ENCODE data around the gene GGN. TPM values are rescaled to one million over a fixed set of nuclear protein-coding genes. Genes with fewer than 3 reads are reported as not detected.
A peak's percentile ranks its signal among the peaks of the same experiment; 100 is the strongest.

GGN gene
- polyA plus RNA-seq, 1 donor (not counting 4 experiments of a cell fraction or from before 2014, with no cell fraction given): not detected

DNA sequence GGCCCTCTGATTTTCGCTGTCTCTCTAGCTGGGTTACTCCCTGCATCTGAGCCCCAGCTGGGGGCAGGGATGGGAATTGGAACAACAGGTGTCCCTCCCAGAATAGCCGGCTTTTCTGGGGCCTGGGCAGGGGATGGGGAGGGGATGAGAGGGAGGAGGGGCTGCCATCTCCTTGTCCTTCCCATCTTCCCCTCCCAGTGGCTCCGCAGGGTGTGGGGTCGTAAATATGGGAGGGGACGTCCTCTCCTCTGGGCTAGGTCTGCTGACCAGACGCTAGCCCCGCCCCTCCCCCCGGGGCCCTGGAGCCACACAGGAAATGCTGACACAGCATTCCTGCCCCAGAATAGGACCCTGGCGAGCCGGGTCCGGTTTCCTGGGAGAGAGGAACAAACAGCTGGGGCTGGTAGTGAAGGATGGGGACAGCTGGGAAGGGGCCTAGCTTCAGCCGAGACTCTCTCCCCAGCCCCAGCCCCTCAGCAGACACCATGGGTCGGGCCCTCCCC lies 46.8 kb upstream of the GGN start:
- no peak overlapping the region for H3K9ac ChIP-seq (ENCODE audit: control insufficient read depth, extremely low read depth, insufficient read depth, low read length)
- peaks cover 14% of the 10 kb centered on the region for H3K27me3 ChIP-seq (ENCODE audit: control insufficient read depth, extremely low read depth, insufficient read depth, low read length)
- dilution Hi-C loops (cut with MboI; ENCODE audit: extremely low pct_ligation_motif_present, low sequenced_read_pairs): no loop called here
- H3K36me3 ChIP-seq (ENCODE audit: control insufficient read depth in 2 of 2, extremely low read depth in 1 of 2, insufficient read depth in 2 of 2, low read length in 2 of 2): no peaks in the 10 kb centered on the region
- H4K20me1 ChIP-seq (ENCODE audit: control insufficient read depth, extremely low read depth, insufficient read depth, low read length): no peaks in the 10 kb centered on the region
- H3K4me2 ChIP-seq (ENCODE audit: control insufficient read depth, extremely low read depth, insufficient read depth, low read depth, low read length): no peak overlapping the region
- H3K4me3 ChIP-seq (ENCODE audit: control insufficient read depth in 2 of 3, extremely low read depth in 1 of 3, insufficient read depth in 2 of 3, low read depth in 1 of 3, low read length in 3 of 3): no peak overlapping the region
- FAIRE-seq (no peak), DNase-seq (ENCODE audit: low read depth, low spot score) (no peak)
- H3K9me3 ChIP-seq (ENCODE audit: control insufficient read depth, low read depth, low read length): no peaks in the 10 kb centered on the region
- H3K27ac ChIP-seq (ENCODE audit: control insufficient read depth, insufficient read depth, low read length): no peak overlapping the region
- no peaks in the 10 kb centered on the region for H3K4me1 ChIP-seq (ENCODE audit: control insufficient read depth, extremely low read depth, insufficient read depth, low read length)
- no peak overlapping the region for H2AFZ ChIP-seq (ENCODE audit: control insufficient read depth, low read length)
- TF ChIP-seq EZH2 (IDR thresholded peaks at IDR 0.05; ENCODE audit: low read length): no peak
- no peak for TF ChIP-seq CTCF (optimal IDR thresholded peaks at IDR 0.05 in 1 of 3, IDR thresholded peaks at IDR 0.05 in 1 of 3, conservative IDR thresholded peaks at IDR 0.05 in 1 of 3; ENCODE audit: extremely low read depth in 1 of 3, insufficient read depth in 2 of 3, low read length in 3 of 3)
- no peaks in the 10 kb centered on the region for H3K9me1 ChIP-seq (ENCODE audit: control insufficient read depth, extremely low read depth, insufficient read depth, low read length)
- H3K79me2 ChIP-seq (ENCODE audit: control insufficient read depth, insufficient read depth, low read length): no peaks in the 10 kb centered on the region

DNA sequence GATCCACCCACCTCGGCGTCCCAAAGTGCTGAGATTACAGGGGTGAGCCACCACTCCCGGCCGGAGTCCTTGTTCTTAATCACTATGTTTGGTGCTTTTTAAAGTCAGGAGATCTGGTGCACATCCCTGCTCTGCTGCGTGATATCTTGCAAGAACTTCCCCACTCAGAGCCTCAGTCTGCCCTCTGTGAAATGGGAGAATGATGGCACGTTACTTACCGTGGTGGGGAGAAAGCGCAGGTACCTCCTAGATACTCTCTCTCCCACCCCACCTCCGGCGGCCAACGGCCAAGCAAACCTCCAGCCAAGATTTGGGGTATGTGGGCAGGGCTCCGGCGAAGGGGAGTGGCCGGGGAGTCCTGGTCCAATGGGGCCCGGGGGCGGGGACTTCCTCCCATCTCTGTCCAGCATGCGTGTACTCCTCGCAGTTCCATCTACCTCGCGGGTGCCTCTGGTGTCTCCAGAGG lies 45.5 kb upstream of the GGN start, which contains the start of gene RYR1:
TSS of gene RYR1 (plus strand) at position 424 of the 466 bp plus-strand sequence. CDS start 139 bp downstream, outside the sequence.
- DNase-seq (ENCODE audit: low read depth, low spot score) (no peak), FAIRE-seq (no peak)
- H3K27me3 ChIP-seq (ENCODE audit: control insufficient read depth, extremely low read depth, insufficient read depth, low read length): peaks cover 14% of the 10 kb centered on the region
- no peak within 1 kb of the TSS for H2AFZ ChIP-seq (ENCODE audit: control insufficient read depth, low read length)
- H3K27ac ChIP-seq (ENCODE audit: control insufficient read depth, insufficient read depth, low read length): no peak within 1 kb of the TSS
- H3K9me3 ChIP-seq (ENCODE audit: control insufficient read depth, low read depth, low read length): no peaks in the 10 kb centered on the region
- no peaks in the 10 kb centered on the region for H4K20me1 ChIP-seq (ENCODE audit: control insufficient read depth, extremely low read depth, insufficient read depth, low read length)
- H3K4me3 ChIP-seq (ENCODE audit: control insufficient read depth in 2 of 3, extremely low read depth in 1 of 3, insufficient read depth in 2 of 3, low read depth in 1 of 3, low read length in 3 of 3): no peak within 1 kb of the TSS
- H3K36me3 ChIP-seq (ENCODE audit: control insufficient read depth in 2 of 2, extremely low read depth in 1 of 2, insufficient read depth in 2 of 2, low read length in 2 of 2): no peaks in the 10 kb centered on the region
- no peaks in the 10 kb centered on the region for H3K9me1 ChIP-seq (ENCODE audit: control insufficient read depth, extremely low read depth, insufficient read depth, low read length)
- peak within 1 kb of the TSS; percentile 16 for H3K4me2 ChIP-seq (ENCODE audit: control insufficient read depth, extremely low read depth, insufficient read depth, low read depth, low read length)
- dilution Hi-C loops (cut with MboI; ENCODE audit: extremely low pct_ligation_motif_present, low sequenced_read_pairs): no loop called here
- no peaks in the 10 kb centered on the region for H3K4me1 ChIP-seq (ENCODE audit: control insufficient read depth, extremely low read depth, insufficient read depth, low read length)
- no peak for TF ChIP-seq EZH2 (IDR thresholded peaks at IDR 0.05; ENCODE audit: low read length)
- no peak for TF ChIP-seq CTCF (optimal IDR thresholded peaks at IDR 0.05 in 1 of 3, IDR thresholded peaks at IDR 0.05 in 1 of 3, conservative IDR thresholded peaks at IDR 0.05 in 1 of 3; ENCODE audit: extremely low read depth in 1 of 3, insufficient read depth in 2 of 3, low read length in 3 of 3)
- no peaks in the 10 kb centered on the region for H3K79me2 ChIP-seq (ENCODE audit: control insufficient read depth, insufficient read depth, low read length)
- no peak within 1 kb of the TSS for H3K9ac ChIP-seq (ENCODE audit: control insufficient read depth, extremely low read depth, insufficient read depth, low read length)
